Measurements from ENCODE around the gene KNDC1. TPM values are rescaled to one million over a fixed set of nuclear protein-coding genes. Genes with fewer than 3 reads are reported as not detected.

KNDC1 gene
- total RNA-seq, 1 donor from 2014 or later: not detected

- intact Hi-C loops (cut with DNase I): no loop called here
- ATAC-seq (ENCODE audit: poor library complexity): no peak
- DNase-seq: no peak
Observed at GRCh38 chr10:133196936-133197758, 37.1 kb downstream of the KNDC1 start.

- ATAC-seq (ENCODE audit: poor library complexity) (no peak), DNase-seq (no peak)
- intact Hi-C loops (cut with DNase I): no loop called here
Observed at GRCh38 chr10:133197786-133198185, 37.8 kb downstream of the KNDC1 start.

DNA sequence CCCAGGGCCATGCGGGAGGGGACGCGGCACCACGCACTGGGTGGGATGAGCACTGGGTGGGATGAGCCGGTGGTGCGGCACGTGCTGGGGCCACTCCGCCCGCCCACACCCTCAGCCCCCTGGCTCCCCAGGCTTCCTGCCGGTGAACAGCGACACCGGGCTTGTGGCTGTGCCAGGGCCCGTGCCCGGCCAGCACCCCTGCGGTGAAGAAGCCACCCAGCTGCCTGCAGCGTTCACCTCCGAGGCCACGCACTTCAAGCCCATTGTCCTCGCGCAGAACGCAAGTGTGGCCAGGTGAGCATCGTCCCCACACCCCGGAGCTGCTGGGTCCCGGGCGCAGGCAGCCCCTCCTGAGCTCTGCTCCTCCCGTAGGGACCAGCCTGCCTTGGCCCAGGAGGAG is 38.2 kb downstream of the KNDC1 start:
- intact Hi-C loops (cut with DNase I): no loop called here
- ATAC-seq (ENCODE audit: poor library complexity): no peak
- no peak for DNase-seq

- intact Hi-C loops (cut with DNase I): no loop called here
Observed at GRCh38 chr10:133198621-133199487, 38.8 kb downstream of the KNDC1 start.

GRCh38 chr10:133199488-133199885 is 39.5 kb downstream of the KNDC1 start:
- intact Hi-C loops (cut with DNase I): no loop called here
- no peak for DNase-seq
- no peak for ATAC-seq (ENCODE audit: poor library complexity)

More at GRCh38 chr10:133198621-133199487, 38.8 kb downstream of the KNDC1 start:
- ATAC-seq (ENCODE audit: poor library complexity): no peak
- no peak for DNase-seq

DNA sequence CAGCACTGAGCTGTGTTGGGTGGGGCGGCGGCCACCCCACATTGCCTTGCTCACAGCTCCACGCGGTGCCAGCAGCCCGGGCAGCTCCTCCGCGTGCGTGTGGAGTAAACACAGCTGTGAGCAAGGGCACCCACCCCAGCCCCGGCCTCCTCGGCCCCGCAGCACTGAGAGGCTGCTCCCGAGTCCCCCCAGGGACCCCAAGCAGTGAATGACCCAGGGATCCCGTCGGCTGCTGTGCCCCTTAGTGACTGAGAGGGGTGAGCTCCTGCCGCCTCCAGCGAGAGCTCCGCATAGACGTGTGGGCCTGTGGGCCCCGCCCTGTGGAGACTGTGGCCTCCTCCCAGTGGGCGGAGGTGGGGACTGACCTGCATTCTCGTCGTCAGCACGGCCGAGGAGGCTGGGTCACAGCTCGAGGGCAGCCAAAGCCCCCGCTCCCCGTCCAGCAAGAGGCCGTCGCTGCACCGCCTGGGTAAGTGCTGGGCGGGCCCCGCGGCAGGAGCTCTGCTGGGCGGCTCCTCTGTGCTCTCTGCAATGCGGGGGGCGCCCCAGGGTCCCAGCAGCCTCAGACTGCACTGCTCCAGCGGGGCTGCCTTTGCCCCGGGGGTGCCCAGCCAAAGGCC is 40.1 kb downstream of the KNDC1 start:
- no peak for ATAC-seq (ENCODE audit: poor library complexity)
- no peak for DNase-seq
- intact Hi-C loops (cut with DNase I): no loop called here

GRCh38 chr10:133200621-133201031 is 40.6 kb downstream of the KNDC1 start:
- intact Hi-C loops (cut with DNase I): no loop called here
- ATAC-seq (ENCODE audit: poor library complexity): no peak
- DNase-seq: no peak

GRCh38 chr10:133201151-133201947 is 41.3 kb downstream of the KNDC1 start:
- intact Hi-C loops (cut with DNase I): no loop called here
- ATAC-seq (ENCODE audit: poor library complexity) (no peak), DNase-seq (no peak)

DNA sequence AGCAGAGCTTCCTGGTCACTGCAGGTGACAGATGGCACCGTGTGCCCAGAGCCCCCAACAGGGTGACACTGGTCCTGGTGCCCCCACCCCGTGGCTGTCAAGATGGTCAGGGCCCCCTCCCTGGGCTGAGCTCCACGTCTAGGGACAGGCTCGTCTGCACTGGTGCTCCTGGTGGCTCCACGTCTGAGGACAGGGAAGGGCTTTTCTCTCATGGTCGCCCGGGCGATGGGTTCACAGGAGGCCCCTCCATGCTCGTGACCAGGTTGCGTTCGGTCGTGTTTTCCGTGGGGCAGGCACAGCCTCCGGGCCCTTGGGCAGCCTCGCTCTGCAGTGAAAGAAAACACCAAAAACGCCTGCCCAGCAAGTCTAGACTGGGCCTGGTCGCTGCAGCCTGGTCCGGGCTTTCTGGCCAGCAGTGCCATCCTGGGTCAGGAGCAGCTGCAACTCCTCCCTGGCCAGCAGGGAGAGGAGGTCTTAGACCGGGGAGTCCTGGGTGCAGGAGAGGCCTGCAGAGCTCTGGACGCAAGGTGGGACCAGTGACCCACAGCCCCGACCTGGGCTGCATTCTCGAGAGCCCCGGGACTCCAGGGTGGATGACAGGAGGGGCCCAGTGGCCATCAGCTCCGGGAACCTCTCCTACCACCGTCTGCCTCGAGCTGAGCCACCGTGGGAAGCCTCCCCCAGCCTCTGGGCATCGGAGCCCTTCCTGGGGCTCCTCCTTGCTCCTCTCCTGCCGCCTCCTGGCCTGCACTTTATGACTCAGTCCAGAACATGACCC is 42.1 kb downstream of the KNDC1 start:
- intact Hi-C loops (cut with DNase I): no loop called here
- ATAC-seq (ENCODE audit: poor library complexity) (no peak), DNase-seq (no peak)

DNA sequence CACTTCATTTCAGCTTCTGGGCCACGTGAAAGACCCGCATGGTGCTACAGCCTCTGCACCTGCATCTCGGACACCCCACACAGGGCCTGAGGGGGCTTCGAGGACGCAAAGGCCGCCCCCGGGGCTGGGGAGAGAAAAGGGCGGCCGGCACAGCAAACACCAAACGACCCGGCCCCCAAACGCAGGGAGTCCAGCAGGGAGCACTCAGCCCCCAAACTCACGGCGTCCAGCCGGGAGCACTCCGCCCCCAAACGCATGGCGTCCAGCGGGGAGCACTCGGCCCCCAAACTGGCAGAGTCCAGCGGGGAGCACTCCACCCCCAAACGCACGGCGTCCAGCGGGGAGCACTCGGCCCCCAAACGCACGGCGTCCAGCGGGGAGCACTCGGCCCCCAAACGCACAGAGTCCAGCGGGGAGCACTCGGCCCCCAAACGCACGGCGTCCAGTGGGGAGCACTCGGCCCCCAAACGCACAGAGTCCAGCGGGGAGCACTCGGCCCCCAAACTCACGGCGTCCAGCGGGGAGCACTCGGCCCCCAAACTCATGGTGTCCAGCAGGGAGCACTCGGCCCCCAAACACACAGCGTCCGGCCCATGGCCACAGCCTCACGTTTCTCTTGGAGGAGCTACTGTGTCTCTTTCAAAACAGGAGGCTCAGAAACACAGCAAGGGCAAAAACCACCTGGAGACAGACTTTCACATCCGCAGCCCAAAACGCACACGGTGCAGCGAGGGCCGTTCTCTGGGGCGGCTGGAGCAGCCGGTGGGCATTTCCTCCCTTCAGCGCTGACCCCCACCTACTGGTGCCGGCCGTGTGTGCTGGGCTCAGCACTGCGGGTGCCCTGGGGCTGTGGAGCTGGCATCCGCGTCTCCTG is 43.0 kb downstream of the KNDC1 start:
- DNase-seq (no peak), ATAC-seq (ENCODE audit: poor library complexity) (no peak)
- intact Hi-C loops (cut with DNase I): no loop called here

GRCh38 chr10:133203652-133204195 is 43.7 kb downstream of the KNDC1 start:
- ATAC-seq (ENCODE audit: poor library complexity): no peak
- DNase-seq: no peak
- intact Hi-C loops (cut with DNase I): no loop called here

GRCh38 chr10:133204226-133205015 is 44.4 kb downstream of the KNDC1 start:
- intact Hi-C loops (cut with DNase I): no loop called here
- ATAC-seq (ENCODE audit: poor library complexity) (no peak), DNase-seq (no peak)

DNA sequence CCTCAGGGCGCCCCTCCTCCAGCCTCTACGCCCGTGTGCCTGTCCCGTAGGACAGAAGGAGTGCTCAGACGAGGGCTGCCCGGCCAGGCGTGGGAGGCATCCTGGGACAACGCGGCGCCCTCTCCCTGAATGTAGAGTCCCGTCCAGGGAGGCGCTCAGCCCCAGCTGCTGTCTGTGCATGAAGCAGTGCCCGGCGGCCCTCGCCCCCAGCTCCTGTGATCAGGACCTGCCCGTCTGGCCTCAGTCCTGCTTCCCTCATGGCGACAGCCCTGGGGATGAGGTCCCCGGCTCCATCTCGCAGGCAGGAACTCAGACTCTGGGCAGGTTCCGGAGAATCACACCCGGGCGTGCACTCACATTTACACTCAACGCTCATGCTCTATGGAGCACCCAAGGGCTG is 45.1 kb downstream of the KNDC1 start:
- DNase-seq (no peak), ATAC-seq (ENCODE audit: poor library complexity) (no peak)
- intact Hi-C loops (cut with DNase I): no loop called here

GRCh38 chr10:133206356-133207040 is 46.5 kb downstream of the KNDC1 start:
- intact Hi-C loops (cut with DNase I): no loop called here
- no peak for ATAC-seq (ENCODE audit: poor library complexity)

DNA sequence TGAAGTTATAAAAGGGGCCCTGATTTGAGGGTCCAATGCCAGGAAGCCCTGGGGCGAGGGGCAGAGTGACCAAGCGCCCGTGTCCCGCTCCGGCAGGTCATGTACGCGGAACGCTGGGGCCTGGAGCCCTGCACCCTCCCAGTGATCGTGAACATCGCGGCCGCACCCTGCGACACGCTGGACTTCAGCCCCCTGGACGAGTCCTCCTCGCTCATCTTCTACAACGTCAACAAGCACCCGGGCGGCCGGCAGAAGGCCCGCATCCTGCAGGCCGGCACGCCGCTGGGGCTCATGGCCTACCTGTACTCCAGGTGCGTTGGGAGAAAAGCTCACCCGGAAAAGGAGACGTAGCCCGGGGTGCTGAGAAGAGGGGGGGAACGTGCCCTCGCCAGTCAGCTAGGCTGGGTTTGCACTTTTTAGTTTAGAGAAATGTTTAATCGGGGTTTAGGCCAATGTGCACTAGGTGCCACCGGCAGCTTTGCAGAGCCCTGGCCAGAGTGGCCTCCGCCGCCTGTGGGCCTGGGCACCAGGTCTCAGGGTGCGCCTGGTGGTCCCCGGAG is 47.1 kb downstream of the KNDC1 start:
- no peak for DNase-seq

More at GRCh38 chr10:133206356-133207040, 46.5 kb downstream of the KNDC1 start:
- no peak for DNase-seq

More for the DNA sequence above, 47.1 kb downstream of the KNDC1 start:
- ATAC-seq (ENCODE audit: poor library complexity): no peak
- intact Hi-C loops (cut with DNase I): no loop called here

Data from Right ventricle myocardium superior (tissue), 1 donor.